ENCODE measurements around the gene MAP4K3.
"Not testable (repeated sequence)": the region's sequence is repeated elsewhere in the genome, so short reads cannot be mapped to it uniquely, and the experiment has no call there.

- not testable (repeated sequence) for TF ChIP-seq CTCF, POLR2A (IDR thresholded peaks at IDR 0.05)
Observed at GRCh38 chr2:39360342-39360741, 76.7 kb downstream of the MAP4K3 start.

Measured in breast epithelium (tissue), 3 donors.